H1 (cell line): ENCODE measurements around the gene GPATCH4. TPM values are rescaled to one million over a fixed set of nuclear protein-coding genes. Genes with fewer than 3 reads are reported as not detected.

ENCODE experiments used
- CTCF ChIA-PET: fragments of 300-600 bp; sonication (Branson Sonifier 250); formaldehyde crosslinking; loops from one replicate; lab custom pipeline; 2021; ENCODE audit not compliant: partially characterized antibody; lab: Charles Lee
- POLR2A ChIA-PET: fragments of 300-600 bp; sonication (Branson Sonifier 250); formaldehyde crosslinking; loops from one replicate; lab custom pipeline; 2021; ENCODE audit warnings: inconsistent platforms; ENCODE audit not compliant: partially characterized antibody; lab: Charles Lee
- DNase-seq, 2 experiments: peaks; one replicate each; pipeline versions ENCODE4 v3.0.0 to v3.0.0-alpha.2; 2010 to 2022; ENCODE audit warnings: low spot score in 2 of 2, low read depth in 1 of 2, mixed read lengths in 1 of 2
- FAIRE-seq: peaks from 2 replicates; lab custom pipeline; 2011; peaks lifted over from hg19 to GRCh38; lab: Jason Lieb, UNC
- H2AFZ ChIP-seq: 2 replicates; pipeline ENCODE4 v1.8.1; 2012; ENCODE audit warnings: low read length, inconsistent platforms
- H2AK5ac ChIP-seq: 2 replicates; pipeline ENCODE4 v1.6.1; 2013; ENCODE audit warnings: low read depth, low read length
- H2BK120ac ChIP-seq: replicated peaks from 2 replicates; pipeline ENCODE3; 2013; ENCODE audit warnings: low read depth, low read length, inconsistent platforms
- H2BK12ac ChIP-seq: 2 replicates; pipeline ENCODE4 v1.6.1; 2013; ENCODE audit warnings: low read depth, low read length
- H2BK15ac ChIP-seq: 2 replicates; pipeline ENCODE4 v1.6.1; 2013; ENCODE audit warnings: low read length
- H2BK20ac ChIP-seq: 2 replicates; pipeline ENCODE4 v1.6.1; 2013; ENCODE audit warnings: low read length
- H2BK5ac ChIP-seq: 2 replicates; pipeline ENCODE4 v1.6.1; 2013; ENCODE audit warnings: low read depth, low read length
- H3K14ac ChIP-seq: 2 replicates; pipeline ENCODE4 v1.6.1; 2013; ENCODE audit warnings: inconsistent platforms; ENCODE audit not compliant: insufficient read length
- H3K18ac ChIP-seq: 2 replicates; pipeline ENCODE4 v1.6.1; 2013; ENCODE audit warnings: low read length; ENCODE audit errors: extremely low read depth
- H3K23ac ChIP-seq: 2 replicates; pipeline ENCODE4 v1.6.1; 2013; ENCODE audit warnings: inconsistent platforms; ENCODE audit not compliant: insufficient read length
- H3K23me2 ChIP-seq: 2 replicates; pipeline ENCODE4 v1.6.1; 2013; ENCODE audit warnings: low read depth, low read length
- H3K27ac ChIP-seq: 2 replicates; pipeline ENCODE4 v1.6.1; 2011; ENCODE audit warnings: low read depth, low read length, inconsistent platforms
- H3K27me3 ChIP-seq, 4 experiments: replicated peaks in 1 of 4; 1 replicate in 1 of 4; 2 replicates in 3 of 4; pipeline versions ENCODE4 v1.6.1 to v1.8.1; 2011 to 2013; ENCODE audit warnings: low read length in 3 of 4, mild to moderate bottlenecking in 3 of 4, inconsistent platforms in 2 of 4, mixed read lengths in 2 of 4, moderate library complexity in 1 of 4; ENCODE audit not compliant: control insufficient read depth in 3 of 4, insufficient read depth in 3 of 4; ENCODE audit errors: extremely low read depth in 1 of 4
- H3K36me3 ChIP-seq, 4 experiments: 2 replicates each; pipeline versions ENCODE4 v1.6.1 to v1.8.1; 2011 to 2013; ENCODE audit warnings: mild to moderate bottlenecking in 4 of 4, low read length in 3 of 4, moderate library complexity in 2 of 4, control low read depth in 1 of 4, inconsistent platforms in 1 of 4; ENCODE audit not compliant: insufficient read depth in 4 of 4, control insufficient read depth in 2 of 4
- H3K4ac ChIP-seq: replicated peaks from 2 replicates; pipeline ENCODE3; 2013; ENCODE audit warnings: low read length, low read depth, mixed read lengths, inconsistent platforms; ENCODE audit not compliant: insufficient read length
- H3K4me1 ChIP-seq, 4 experiments: replicated peaks in 1 of 4; 1 replicate in 1 of 4; 2 replicates in 3 of 4; pipeline versions ENCODE4 v1.6.1 to v1.8.1; 2011 to 2013; ENCODE audit warnings: low read length in 3 of 4, inconsistent platforms in 2 of 4, mixed read lengths in 1 of 4; ENCODE audit not compliant: insufficient read depth in 4 of 4, control insufficient read depth in 3 of 4
- H3K4me2 ChIP-seq, 2 experiments: 2 replicates each; pipeline versions ENCODE4 v1.6.1 to v1.8.1; 2011 to 2013; ENCODE audit warnings: low read depth in 2 of 2, low read length in 2 of 2, control low read depth in 1 of 2, inconsistent platforms in 1 of 2, mild to moderate bottlenecking in 1 of 2; ENCODE audit not compliant: insufficient read depth in 1 of 2
- H3K4me3 ChIP-seq, 4 experiments: fragments of 200-600, 300-600 bp in 1 of 4; sonication (generic), shearing (Covaris generic), sonication (Bioruptor Twin) in 1 of 4; 2 replicates each; pipeline versions ENCODE4 v1.5.1 to v1.8.1; 2011 to 2016; ENCODE audit warnings: low read length in 4 of 4, low read depth in 3 of 4, control low read depth in 2 of 4, inconsistent platforms in 2 of 4, mild to moderate bottlenecking in 2 of 4, mixed read lengths in 1 of 4, moderate library complexity in 1 of 4; ENCODE audit not compliant: insufficient read depth in 2 of 4; ENCODE audit errors: extremely low read depth in 1 of 4
- H3K56ac ChIP-seq: replicated peaks from 2 replicates; pipeline ENCODE3; 2013; ENCODE audit warnings: low read depth, mild to moderate bottlenecking, mixed read lengths, low read length, inconsistent platforms; ENCODE audit not compliant: insufficient read length
- H3K79me1 ChIP-seq: 2 replicates; pipeline ENCODE4 v1.6.1; 2013; ENCODE audit warnings: low read depth, low read length, control low read depth
- H3K79me2 ChIP-seq, 2 experiments: 2 replicates each; pipeline versions ENCODE4 v1.6.1 to v1.8.1; 2012 to 2013; ENCODE audit warnings: low read length in 2 of 2, mild to moderate bottlenecking in 2 of 2, inconsistent platforms in 1 of 2; ENCODE audit not compliant: insufficient read depth in 2 of 2, control insufficient read depth in 1 of 2
- H3K9ac ChIP-seq, 4 experiments: replicated peaks in 1 of 4; 1 replicate in 1 of 4; 2 replicates in 3 of 4; pipeline versions ENCODE4 v1.6.1 to v1.8.1; 2011 to 2013; ENCODE audit warnings: low read depth in 3 of 4, low read length in 3 of 4, control low read depth in 2 of 4, mild to moderate bottlenecking in 2 of 4, moderate library complexity in 2 of 4, inconsistent platforms in 1 of 4; ENCODE audit errors: extremely low read depth in 1 of 4
- H3K9me3 ChIP-seq, 2 experiments: 2 replicates each; pipeline versions ENCODE4 v1.6.1 to v1.8.1; 2012 to 2013; ENCODE audit warnings: mild to moderate bottlenecking in 2 of 2, moderate library complexity in 2 of 2, control low read depth in 1 of 2, inconsistent platforms in 1 of 2, low read depth in 1 of 2, low read length in 1 of 2, mixed read lengths in 1 of 2; ENCODE audit not compliant: insufficient read depth in 2 of 2
- H4K20me1 ChIP-seq, 2 experiments: replicated peaks in 1 of 2; 2 replicates each; pipeline versions ENCODE3 to v1.8.1; 2011 to 2013; ENCODE audit warnings: inconsistent platforms in 2 of 2, low read length in 2 of 2, mild to moderate bottlenecking in 1 of 2; ENCODE audit not compliant: insufficient read depth in 2 of 2, control insufficient read depth in 1 of 2
- H4K5ac ChIP-seq: 2 replicates; pipeline ENCODE4 v1.6.1; 2013; ENCODE audit warnings: low read length, low read depth, mixed read lengths, inconsistent platforms; ENCODE audit not compliant: insufficient read length
- H4K8ac ChIP-seq: 2 replicates; pipeline ENCODE4 v1.8.0; 2013; ENCODE audit warnings: mild to moderate bottlenecking, moderate library complexity, low read length, inconsistent platforms; ENCODE audit not compliant: insufficient read depth; ENCODE audit errors: extremely low read depth
- H4K91ac ChIP-seq: replicated peaks from 2 replicates; pipeline ENCODE3; 2013; ENCODE audit warnings: low read length, mixed read lengths, inconsistent platforms; ENCODE audit not compliant: insufficient read length
- EZH2 ChIP-seq: fragments of 200-600 bp; sonication (generic); IDR thresholded peaks from 2 replicates; pipeline ENCODE4 v1.7.1; 2012; ENCODE audit warnings: low read depth, mild to moderate bottlenecking, moderate library complexity, low read length, inconsistent platforms; ENCODE audit not compliant: severe bottlenecking
- KDM1A ChIP-seq: fragments of 200-600, 300-600 bp; sonication (generic); IDR thresholded peaks from 2 replicates; pipeline ENCODE4 v1.7.1; 2016; ENCODE audit warnings: mild to moderate bottlenecking, low read length, borderline replicate concordance
- SIN3A ChIP-seq, 2 experiments: IDR thresholded peaks in 1 of 2; conservative IDR thresholded peaks in 1 of 2; 2 replicates each; pipeline ENCODE4 v1.6.1; 2011 to 2012; ENCODE audit warnings: low read length in 2 of 2, improper control_type of control experiment in 1 of 2, low read depth in 1 of 2, mild to moderate bottlenecking in 1 of 2
- SUZ12 ChIP-seq: fragments of 200-600 bp; sonication (generic); IDR thresholded peaks from 2 replicates; pipeline ENCODE4 v1.6.1; 2012; ENCODE audit warnings: mild to moderate bottlenecking, inconsistent platforms, low read length, moderate library complexity, mixed read lengths
- TEAD4 ChIP-seq: IDR thresholded peaks from 2 replicates; pipeline ENCODE4 v1.6.1; 2012; ENCODE audit warnings: low read depth, low read length, inconsistent platforms, mixed read lengths
- YY1 ChIP-seq: IDR thresholded peaks from 2 replicates; pipeline ENCODE4 v1.6.1; 2011; ENCODE audit warnings: low read depth, mild to moderate bottlenecking, low read length
- WGBS, 2 experiments: shearing (Covaris generic) in 1 of 2; methylation state at CpG; one replicate each; pipeline versions ENCODE4 v1.1.6 to v1.1.7; 2013 to 2015; ENCODE audit warnings: low lambda C conversion rate in 2 of 2, mixed read lengths in 2 of 2, inconsistent platforms in 1 of 2, low coverage in 1 of 2, missing lambda C conversion rate in 1 of 2; ENCODE audit not compliant: insufficient replicate concordance in 2 of 2, insufficient coverage in 1 of 2, insufficient read length in 1 of 2; ENCODE audit errors: extremely low coverage in 1 of 2, missing lambda C conversion rate in 1 of 2; 5-methylcytosine and 5-hydroxymethylcytosine counted together
- polyA plus RNA-seq, 7 experiments: library from polyadenylated mRNA; depleted of rRNA in 3 of 7; stranded (reverse) in 5 of 7; unstranded in 2 of 7; fragments of >200 nt in 5 of 7; fragments of 200-250 nt in 2 of 7; gene quantifications; 1 replicate in 5 of 7; 2 replicates in 1 of 7; 4 replicates in 1 of 7; pipeline versions ENCODE4 v1.2.1 to v1.2.3, GENCODE V29; 2011 to 2013; ENCODE audit warnings: missing spikeins in 2 of 7, mixed read lengths in 2 of 7
- total RNA-seq: library from RNA; stranded (reverse); fragmentation: NEBNext Ultra II Directional; extraction: Animal tissue kit (Norgen Biotek cat#: 25700); gene quantifications from 2 replicates; pipeline ENCODE4 v1.2.1, GENCODE V29; 2021

GPATCH4 gene
- total and polyA plus RNA-seq, 2 of the 8 experiments (the other 6 are each of a cell fraction or from before 2014, with no cell fraction given) = 20.5 to 47.9 TPM

DNA sequence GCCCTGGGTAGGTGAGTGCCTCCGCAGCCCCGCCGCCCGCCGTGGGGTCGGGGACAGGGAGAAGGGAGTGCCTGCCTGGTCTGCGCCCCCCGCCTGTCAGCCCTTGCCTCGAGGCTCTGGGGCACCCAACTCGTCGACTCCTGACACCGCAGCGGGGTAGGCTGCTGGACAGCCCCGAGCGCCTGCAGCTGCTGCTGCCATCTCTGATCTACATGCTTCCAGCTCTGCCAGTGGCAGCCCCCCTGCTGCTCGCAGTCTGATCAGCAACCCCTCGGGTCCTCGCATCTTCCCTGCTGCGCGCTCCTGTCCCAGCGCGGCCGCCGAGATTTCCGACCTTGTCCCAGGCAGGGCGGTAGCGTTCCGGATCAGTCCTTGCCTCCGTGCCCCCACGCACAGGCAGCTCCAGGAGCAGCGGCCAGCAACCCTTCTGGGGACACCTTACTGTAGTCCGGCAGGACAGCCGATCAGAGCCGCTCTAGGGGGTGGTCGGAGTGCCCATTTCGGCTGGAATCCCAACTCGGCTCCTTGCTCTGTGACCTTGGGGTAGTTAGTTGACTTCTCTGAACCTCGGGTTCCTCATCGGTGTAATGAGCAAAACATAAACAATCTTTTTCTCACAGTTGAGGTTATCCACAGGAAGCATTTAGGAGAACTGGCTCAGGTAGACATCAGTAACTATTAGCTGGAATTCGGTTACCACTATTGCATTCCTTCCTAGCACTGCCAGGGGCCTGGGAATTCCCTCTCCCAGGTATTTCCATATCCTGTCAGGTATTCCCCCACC, 41.2 kb upstream of the GPATCH4 start:
- no peak overlapping the region for H2BK120ac ChIP-seq
- ChIA-PET CTCF (interaction anchor here (0.6 to 43.0 kb wide), 17 partner anchors 9 to 285 kb away, joined by 3 to 868 read pairs (median 5); partner anchors contain the start of genes CRABP2, HAPLN2, NAXE and NES), POLR2A (interaction anchor here (0.9 to 3.6 kb wide), 14 partner anchors 8 to 185 kb away, joined by 3 to 13 read pairs (median 4); partner anchors contain the start of gene HDGF)
- H2BK15ac ChIP-seq = no peak overlapping the region
- H3K9me3 ChIP-seq = no peaks in the 10 kb centered on the region
- peak overlapping the region; percentile 67; the same call in 1 of the 2 replicates for H3K18ac ChIP-seq
- no peak overlapping the region for H3K4ac ChIP-seq
- FAIRE-seq (no peak), DNase-seq (no peak)
- peak overlapping the region; percentile 26 to 72 (median 53) for H3K4me3 ChIP-seq
- H3K23me2 ChIP-seq = peaks cover 13% of the 10 kb centered on the region; the same call in 1 of the 2 replicates
- H4K8ac ChIP-seq = peak overlapping the region; percentile 62; the same call in 1 of the 2 replicates
- no peaks in the 10 kb centered on the region for H3K79me1 ChIP-seq
- no peak overlapping the region for H2AK5ac ChIP-seq
- no peak overlapping the region for H2BK5ac ChIP-seq
- no peak overlapping the region for H3K27ac ChIP-seq
- no peak overlapping the region for H4K5ac ChIP-seq
- H3K14ac ChIP-seq = no peak overlapping the region
- H3K23ac ChIP-seq = no peak overlapping the region
- H3K56ac ChIP-seq = no peak overlapping the region
- 7% methylated on average over 36 of the region's 40 CpGs; no CpG with 5 or more reads in 1 of the 2 experiments for WGBS, 2 experiments
- no peak overlapping the region for H4K91ac ChIP-seq
- TF ChIP-seq EZH2 = peak; percentile 71
- no peak for TF ChIP-seq YY1
- TF ChIP-seq SIN3A (conservative IDR thresholded peaks at IDR 0.05 in 1 of 2, IDR thresholded peaks at IDR 0.05 in 1 of 2; ENCODE audit: low read depth in 1 of 2, low read length in 2 of 2) = peak in 1 of 2 experiments; percentile 33; a peak in 1 of 4 replicates
- TF ChIP-seq TEAD4 = peak; percentile 70; the same call in 1 of the 2 replicates
- TF ChIP-seq SUZ12 = peak; percentile 72
- peak; percentile 25; the same call in 1 of the 2 replicates for TF ChIP-seq KDM1A
- H3K4me2 ChIP-seq = peak overlapping the region; percentile 77 to 95
- H3K4me1 ChIP-seq = peaks cover 8 to 23% (median 15%) of the 10 kb centered on the region in 4 experiments
- no peak overlapping the region for H2BK20ac ChIP-seq
- peaks cover 0 to 4% of the 10 kb centered on the region in 2 experiments for H4K20me1 ChIP-seq
- H3K36me3 ChIP-seq = no peaks in the 10 kb centered on the region
- H3K9ac ChIP-seq = peak overlapping the region in 1 of 4 experiments; percentile 54; a peak in 2 of 7 replicates
- peaks cover 11 to 89% (median 67%) of the 10 kb centered on the region in 4 experiments for H3K27me3 ChIP-seq
- H3K79me2 ChIP-seq = no peaks in the 10 kb centered on the region
- H2BK12ac ChIP-seq = peak overlapping the region; percentile 50; the same call in 1 of the 2 replicates
- H2AFZ ChIP-seq = no peak overlapping the region
